HG03460 (cell line): Measurements from ENCODE around the gene SPRY2.

Experiments
- ATAC-seq: cut with Tn5 transposase; IDR thresholded peaks from one replicate; pipeline ENCODE4 v1.9.1; 2021; ENCODE audit not compliant: unreplicated experiment

The SPRY2 gene

GRCh38 chr13:80314711-80315653, 25.9 kb downstream of the SPRY2 start:
- ATAC-seq, result no peak

- no peak for ATAC-seq
Measured at GRCh38 chr13:80313668-80314256, 27.2 kb downstream of the SPRY2 start.

GRCh38 chr13:80312967-80313366, 28.0 kb downstream of the SPRY2 start:
- ATAC-seq, result no peak

GRCh38 chr13:80312012-80312704, 28.8 kb downstream of the SPRY2 start:
- no peak for ATAC-seq

GRCh38 chr13:80309926-80310325, 31.0 kb downstream of the SPRY2 start:
- no peak for ATAC-seq

DNA sequence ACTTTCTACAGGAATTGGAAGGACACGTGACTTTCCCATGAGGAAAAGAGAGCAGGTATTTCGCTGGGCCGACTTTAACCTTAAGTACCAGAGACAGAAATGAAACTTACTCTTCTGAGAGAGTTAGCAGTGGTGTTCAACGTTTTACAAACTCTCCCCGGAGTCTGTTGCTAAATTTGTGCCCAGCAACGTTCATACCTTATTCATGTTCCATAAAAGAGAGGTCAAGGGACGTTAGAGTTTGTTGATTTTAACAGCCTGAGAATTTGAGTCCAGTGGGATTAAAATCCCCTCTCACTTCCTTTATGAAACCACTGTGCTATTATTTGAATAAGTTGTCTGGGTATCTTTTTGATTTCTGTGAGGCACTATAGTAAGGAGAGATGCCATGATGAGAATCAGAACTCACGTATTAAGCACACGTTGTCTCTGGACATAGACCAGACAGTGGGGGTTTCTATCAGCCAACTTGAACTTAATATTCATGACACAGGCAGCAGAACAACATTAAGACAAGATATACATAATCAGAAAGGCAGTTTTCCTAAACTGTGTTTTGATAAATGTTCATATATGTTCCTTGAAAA, 33.4 kb downstream of the SPRY2 start:
- ATAC-seq, result no peak

DNA sequence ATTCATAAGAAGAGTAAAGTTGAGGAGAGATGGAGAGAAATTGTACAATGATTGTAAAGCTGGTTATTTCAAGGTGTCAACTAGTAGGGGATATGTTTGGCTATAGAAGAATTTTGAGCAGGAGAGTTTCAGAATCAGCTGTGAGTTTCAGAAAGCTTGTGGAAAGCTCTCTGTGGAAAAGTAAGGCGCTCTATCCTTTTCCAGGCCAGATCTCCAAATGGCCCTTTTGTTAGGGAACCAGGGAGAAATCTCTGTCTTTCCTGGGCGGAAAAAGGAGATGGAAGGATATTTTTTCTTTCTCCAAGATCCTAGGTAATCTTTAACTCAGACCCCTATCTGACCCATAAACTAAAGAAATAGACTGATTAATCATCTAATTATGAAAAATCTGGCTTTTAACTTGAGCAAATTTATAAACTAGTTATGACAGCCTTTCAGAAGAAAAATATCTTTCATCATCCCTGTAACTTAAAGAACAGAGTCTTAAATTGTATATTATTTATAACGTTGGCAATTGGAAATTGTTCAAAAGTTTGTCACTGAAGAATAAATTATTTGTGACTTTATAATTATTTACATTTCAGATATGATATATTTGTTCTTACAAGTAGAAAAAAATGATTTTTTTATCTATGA, 34.5 kb downstream of the SPRY2 start:
- ATAC-seq, result no peak

DNA sequence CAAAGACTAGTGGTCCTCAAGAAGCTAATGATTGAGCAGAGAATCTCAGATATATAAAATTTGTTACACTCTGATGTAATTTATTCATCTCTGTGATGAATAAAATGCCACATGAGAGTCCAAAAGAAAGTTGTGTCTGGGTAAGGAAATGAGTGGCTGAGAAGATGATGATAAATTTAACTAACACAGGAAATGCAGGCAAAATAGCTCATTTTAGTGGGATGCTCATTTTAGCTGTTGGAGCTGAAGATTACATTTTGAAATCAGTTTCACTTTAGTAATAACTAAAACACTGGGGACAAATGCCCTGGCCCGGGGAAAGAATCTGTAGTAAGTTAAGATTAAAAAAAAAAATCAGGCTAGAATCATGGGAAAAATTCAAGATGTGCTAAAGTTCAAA, 35.2 kb downstream of the SPRY2 start:
- ATAC-seq, result no peak

DNA sequence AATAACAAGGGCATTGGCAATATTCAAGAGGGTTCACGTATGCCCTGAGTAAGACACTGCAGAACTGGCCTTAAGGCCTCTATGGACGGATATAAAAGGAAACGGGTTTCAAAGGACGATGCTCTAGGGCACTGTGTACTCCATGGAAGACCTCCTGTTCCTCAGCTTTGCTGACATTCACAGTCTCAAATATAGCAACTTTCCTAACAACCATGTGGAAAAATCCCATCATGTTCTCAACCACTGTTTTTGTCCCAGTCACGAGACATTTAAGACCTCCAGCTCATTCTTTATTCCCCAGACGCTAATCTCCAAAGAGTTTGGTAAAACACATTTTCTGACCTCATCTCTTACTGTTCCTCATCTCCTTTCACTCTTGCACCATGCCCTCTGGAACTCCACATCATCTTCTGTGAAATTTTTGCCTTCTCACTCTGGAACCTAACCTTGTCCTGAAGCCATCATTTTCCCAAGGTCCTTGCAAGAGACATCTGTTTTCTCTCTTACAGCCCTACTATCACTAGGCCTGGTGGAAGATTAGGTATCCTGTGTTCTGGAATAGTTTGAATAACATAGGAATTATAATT, 37.6 kb downstream of the SPRY2 start:
- no peak for ATAC-seq

GRCh38 chr13:80299046-80299445, 41.9 kb downstream of the SPRY2 start:
- no peak for ATAC-seq

- no peak for ATAC-seq
Measured at GRCh38 chr13:80297503-80297902, 43.4 kb downstream of the SPRY2 start.

DNA sequence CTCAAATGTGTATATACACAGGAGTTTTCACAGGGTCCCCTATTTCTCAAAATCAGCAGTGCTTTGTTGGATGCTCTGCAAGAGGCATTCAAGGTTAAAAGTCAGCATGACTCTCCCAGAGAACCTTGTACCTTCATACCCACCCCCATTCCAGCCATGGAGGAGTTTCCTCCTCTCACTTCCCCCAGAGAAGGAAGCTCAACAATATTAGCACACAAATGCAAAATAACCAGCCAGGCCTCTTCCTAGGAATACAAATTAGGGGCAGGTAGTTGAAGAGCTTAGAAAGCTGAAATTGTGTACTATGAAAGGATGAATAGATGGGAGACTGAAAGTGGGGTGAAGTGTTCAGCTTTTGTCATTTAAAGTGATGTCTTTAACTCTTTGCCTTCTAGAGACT, 43.8 kb downstream of the SPRY2 start:
- ATAC-seq, result no peak

- ATAC-seq, result no peak
Measured at GRCh38 chr13:80296638-80297037, 44.3 kb downstream of the SPRY2 start.

GRCh38 chr13:80290591-80290990, 50.3 kb downstream of the SPRY2 start:
- ATAC-seq, result no peak
